IPS-15b (cell line): Measurements from ENCODE around the gene FBLN2.
"Not testable (repeated sequence)": the region's sequence is repeated elsewhere in the genome, so short reads cannot be mapped to it uniquely, and the experiment has no call there.

Experiments used
- H3K27me3 ChIP-seq: one replicate; pipeline ENCODE4 v1.6.1; 2013; ENCODE audit warnings: low read length; ENCODE audit not compliant: control insufficient read depth, insufficient read depth
- H3K36me3 ChIP-seq: one replicate; pipeline ENCODE4 v1.6.1; 2013; ENCODE audit warnings: low read length; ENCODE audit not compliant: control insufficient read depth, insufficient read depth
- H3K4me1 ChIP-seq: one replicate; pipeline ENCODE4 v1.6.1; 2013; ENCODE audit warnings: mild to moderate bottlenecking, low read length; ENCODE audit not compliant: control insufficient read depth, insufficient read depth
- H3K4me3 ChIP-seq: one replicate; pipeline ENCODE4 v1.5.1; 2013; ENCODE audit warnings: low read depth, low read length
- H3K9ac ChIP-seq: one replicate; pipeline ENCODE4 v1.6.1; 2013; ENCODE audit warnings: low read depth, mild to moderate bottlenecking, low read length
- H3K9me3 ChIP-seq: one replicate; pipeline ENCODE4 v1.6.1; 2013; ENCODE audit warnings: mild to moderate bottlenecking, low read length; ENCODE audit not compliant: control insufficient read depth, insufficient read depth

FBLN2 gene

GRCh38 chr3:13548696-13549622 lies at the start of gene FBLN2:
Gene FBLN2, plus strand, starts transcription at chr3:13549125. Its CDS starts 21,231 bp downstream, at chr3:13570356.
- peaks cover 9% of the 10 kb centered on the region for H3K4me1 ChIP-seq

GRCh38 chr3:13499246-13499645 lies 49.7 kb upstream of the FBLN2 start:
- H3K9me3 ChIP-seq, H3K4me3 ChIP-seq, H3K9ac ChIP-seq, H3K36me3 ChIP-seq, H3K27me3 ChIP-seq, H3K4me1 ChIP-seq: not testable (repeated sequence)

More at GRCh38 chr3:13548696-13549622, at the start of gene FBLN2:
- Histone ChIP-seq H3K27me3 (peaks cover 13% of the 10 kb centered on the region), H3K9ac (no peak within 1 kb of the TSS), H3K4me3 (peak within 1 kb of the TSS; percentile 37), H3K9me3 (no peaks in the 10 kb centered on the region), H3K36me3 (no peaks in the 10 kb centered on the region)

GRCh38 chr3:13500133-13500885 lies 48.6 kb upstream of the FBLN2 start:
- H3K9ac ChIP-seq: no peak overlapping the region
- H3K4me1 ChIP-seq: no peaks in the 10 kb centered on the region
- no peaks in the 10 kb centered on the region for H3K36me3 ChIP-seq
- H3K4me3 ChIP-seq: no peak overlapping the region
- H3K27me3 ChIP-seq: no peaks in the 10 kb centered on the region
- no peaks in the 10 kb centered on the region for H3K9me3 ChIP-seq

- Histone ChIP-seq H3K27me3 (no peaks in the 10 kb centered on the region), H3K9me3 (no peaks in the 10 kb centered on the region), H3K9ac (no peak overlapping the region), H3K4me1 (no peaks in the 10 kb centered on the region), H3K4me3 (no peak overlapping the region), H3K36me3 (no peaks in the 10 kb centered on the region)
These were observed 47.9 kb upstream of the FBLN2 start for GRCh38 chr3:13501056-13501455.

DNA sequence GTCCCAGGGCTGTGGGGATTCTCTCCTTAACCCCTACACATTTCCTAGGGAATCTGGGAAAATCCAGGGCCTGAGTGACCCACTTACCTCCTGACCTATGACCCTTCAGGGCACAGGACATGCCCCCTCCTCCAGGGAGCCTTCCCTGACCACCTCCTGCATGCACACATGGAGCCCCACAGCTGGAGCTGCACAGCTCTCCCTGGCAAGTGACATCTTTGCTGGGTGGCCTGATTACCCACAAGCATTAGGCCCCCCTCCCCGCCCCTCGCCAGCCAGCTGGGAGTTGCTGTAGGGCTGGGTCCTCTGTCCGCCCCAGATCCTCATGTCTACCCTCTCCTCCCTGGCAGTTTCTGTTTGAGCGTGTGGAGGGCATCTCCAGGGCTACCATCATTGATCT lies 47.4 kb upstream of the FBLN2 start:
- Histone ChIP-seq H3K27me3 (no peaks in the 10 kb centered on the region), H3K36me3 (no peaks in the 10 kb centered on the region), H3K4me1 (no peaks in the 10 kb centered on the region), H3K9ac (no peak overlapping the region), H3K4me3 (no peak overlapping the region), H3K9me3 (no peaks in the 10 kb centered on the region)

GRCh38 chr3:13501958-13502790 lies 46.8 kb upstream of the FBLN2 start:
- no peaks in the 10 kb centered on the region for H3K27me3 ChIP-seq
- no peak overlapping the region for H3K9ac ChIP-seq
- no peaks in the 10 kb centered on the region for H3K4me1 ChIP-seq
- no peaks in the 10 kb centered on the region for H3K9me3 ChIP-seq
- H3K4me3 ChIP-seq: no peak overlapping the region
- no peaks in the 10 kb centered on the region for H3K36me3 ChIP-seq

DNA sequence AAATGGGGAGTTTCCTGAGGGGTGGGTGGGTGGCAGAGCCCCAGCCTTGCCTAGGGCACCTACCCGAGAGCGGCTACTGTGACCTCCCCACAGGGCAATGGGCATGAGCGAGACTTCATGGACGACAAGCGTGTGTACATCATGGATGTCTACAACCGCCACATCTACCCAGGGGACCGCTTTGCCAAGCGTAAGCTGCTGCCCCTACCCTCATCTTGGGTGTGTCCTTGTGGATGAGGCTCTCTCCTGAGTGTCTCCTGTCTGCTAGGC lies 46.2 kb upstream of the FBLN2 start:
- H3K9ac ChIP-seq: no peak overlapping the region
- no peak overlapping the region for H3K4me3 ChIP-seq
- no peaks in the 10 kb centered on the region for H3K36me3 ChIP-seq
- H3K27me3 ChIP-seq: no peaks in the 10 kb centered on the region
- no peaks in the 10 kb centered on the region for H3K4me1 ChIP-seq
- no peaks in the 10 kb centered on the region for H3K9me3 ChIP-seq

- no peaks in the 10 kb centered on the region for H3K9me3 ChIP-seq
- no peak overlapping the region for H3K9ac ChIP-seq
- no peak overlapping the region for H3K4me3 ChIP-seq
- H3K36me3 ChIP-seq: no peaks in the 10 kb centered on the region
- H3K4me1 ChIP-seq: no peaks in the 10 kb centered on the region
- H3K27me3 ChIP-seq: no peaks in the 10 kb centered on the region
These were observed 44.6 kb upstream of the FBLN2 start for GRCh38 chr3:13504161-13504831.

- Histone ChIP-seq H3K4me3 (no peak overlapping the region), H3K9ac (no peak overlapping the region), H3K27me3 (no peaks in the 10 kb centered on the region), H3K36me3 (no peaks in the 10 kb centered on the region), H3K9me3 (no peaks in the 10 kb centered on the region), H3K4me1 (no peaks in the 10 kb centered on the region)
These were observed 43.5 kb upstream of the FBLN2 start for GRCh38 chr3:13505147-13506130.

- Histone ChIP-seq H3K4me1 (no peaks in the 10 kb centered on the region), H3K4me3 (no peak overlapping the region), H3K36me3 (no peaks in the 10 kb centered on the region), H3K9me3 (no peaks in the 10 kb centered on the region), H3K9ac (no peak overlapping the region), H3K27me3 (no peaks in the 10 kb centered on the region)
These were observed 42.7 kb upstream of the FBLN2 start for GRCh38 chr3:13506239-13506638.
